BLaER1 (cell line): ENCODE measurements around the gene MYO1E.
"Not testable (repeated sequence)": the region's sequence is repeated elsewhere in the genome, so short reads cannot be mapped to it uniquely, and the experiment has no call there.

Source experiments
- H3K27ac ChIP-seq: shearing (Covaris generic); formaldehyde crosslinking; 2 replicates; pipeline ENCODE4 v1.8.1; 2022
- H3K27me3 ChIP-seq: shearing (Covaris generic); formaldehyde crosslinking; 2 replicates; pipeline ENCODE4 v1.8.1; 2022
- H3K36me3 ChIP-seq: shearing (Covaris generic); formaldehyde crosslinking; 2 replicates; pipeline ENCODE4 v1.8.1; 2022
- H3K4me1 ChIP-seq: shearing (Covaris generic); formaldehyde crosslinking; 2 replicates; pipeline ENCODE4 v1.8.1; 2022
- H3K4me2 ChIP-seq: shearing (Covaris generic); formaldehyde crosslinking; 2 replicates; pipeline ENCODE4 v1.8.1; 2022
- H3K4me3 ChIP-seq: shearing (Covaris generic); formaldehyde crosslinking; 2 replicates; pipeline ENCODE4 v1.8.1; 2022
- H3K9ac ChIP-seq: shearing (Covaris generic); formaldehyde crosslinking; 2 replicates; pipeline ENCODE4 v1.8.1; 2022
- H3K9me3 ChIP-seq: shearing (Covaris generic); formaldehyde crosslinking; 2 replicates; pipeline ENCODE4 v1.8.1; 2022
- H4K20me1 ChIP-seq: shearing (Covaris generic); formaldehyde crosslinking; 2 replicates; pipeline ENCODE4 v1.8.1; 2022
- Cebpa-rat ChIP-seq: shearing (Covaris generic); IDR thresholded peaks from 2 replicates; pipeline ENCODE4 v1.8.1; 2022

Gene MYO1E

GRCh38 chr15:59283717-59284391, 88.8 kb downstream of the MYO1E start:
- H3K4me2 ChIP-seq = no peak overlapping the region
- H3K9ac ChIP-seq = no peak overlapping the region
- no peaks in the 10 kb centered on the region for H3K36me3 ChIP-seq
- no peaks in the 10 kb centered on the region for H3K9me3 ChIP-seq
- TF ChIP-seq Cebpa-rat = no peak
- H3K27ac ChIP-seq = no peak overlapping the region
- H3K4me3 ChIP-seq = no peak overlapping the region
- H3K27me3 ChIP-seq = no peaks in the 10 kb centered on the region
- no peaks in the 10 kb centered on the region for H4K20me1 ChIP-seq
- H3K4me1 ChIP-seq = peaks cover 8% of the 10 kb centered on the region

GRCh38 chr15:59282515-59283337, 89.9 kb downstream of the MYO1E start:
- Histone ChIP-seq H3K36me3 (no peaks in the 10 kb centered on the region), H3K4me1 (peaks cover 8% of the 10 kb centered on the region), H3K27ac (no peak overlapping the region), H3K9ac (no peak overlapping the region), H4K20me1 (no peaks in the 10 kb centered on the region), H3K4me2 (peak overlapping the region; percentile 48), H3K9me3 (no peaks in the 10 kb centered on the region), H3K4me3 (no peak overlapping the region), H3K27me3 (no peaks in the 10 kb centered on the region)
- no peak for TF ChIP-seq Cebpa-rat

- TF ChIP-seq Cebpa-rat = no peak
- Histone ChIP-seq H3K4me3 (no peak overlapping the region), H3K27ac (no peak overlapping the region), H3K27me3 (no peaks in the 10 kb centered on the region), H4K20me1 (no peaks in the 10 kb centered on the region), H3K4me2 (peak overlapping the region; percentile 48; the same call in 1 of the 2 replicates), H3K36me3 (no peaks in the 10 kb centered on the region), H3K9me3 (no peaks in the 10 kb centered on the region), H3K4me1 (peaks cover 8% of the 10 kb centered on the region), H3K9ac (no peak overlapping the region)
These were observed 91.0 kb downstream of the MYO1E start for GRCh38 chr15:59281699-59282098.

- H3K36me3 ChIP-seq = no peaks in the 10 kb centered on the region
- no peaks in the 10 kb centered on the region for H4K20me1 ChIP-seq
- H3K9ac ChIP-seq = no peak overlapping the region
- H3K4me1 ChIP-seq = peaks cover 8% of the 10 kb centered on the region
- H3K4me2 ChIP-seq = no peak overlapping the region
- H3K9me3 ChIP-seq = no peaks in the 10 kb centered on the region
- no peaks in the 10 kb centered on the region for H3K27me3 ChIP-seq
- no peak overlapping the region for H3K4me3 ChIP-seq
- H3K27ac ChIP-seq = no peak overlapping the region
- TF ChIP-seq Cebpa-rat = no peak
These were observed 91.8 kb downstream of the MYO1E start for GRCh38 chr15:59280855-59281254.

GRCh38 chr15:59280292-59280691, 92.4 kb downstream of the MYO1E start:
- H3K4me1 ChIP-seq, H3K4me2 ChIP-seq, H4K20me1 ChIP-seq: not testable (repeated sequence)

GRCh38 chr15:59279023-59279422, 93.6 kb downstream of the MYO1E start:
- Histone ChIP-seq H3K4me2 (no peak overlapping the region), H3K9me3 (no peaks in the 10 kb centered on the region), H3K36me3 (no peaks in the 10 kb centered on the region), H3K27ac (no peak overlapping the region), H4K20me1 (no peaks in the 10 kb centered on the region), H3K9ac (no peak overlapping the region), H3K27me3 (no peaks in the 10 kb centered on the region), H3K4me3 (no peak overlapping the region), H3K4me1 (peaks cover 8% of the 10 kb centered on the region)
- no peak for TF ChIP-seq Cebpa-rat

More at GRCh38 chr15:59280292-59280691, 92.4 kb downstream of the MYO1E start:
- H3K27me3 ChIP-seq, H3K9me3 ChIP-seq, H3K36me3 ChIP-seq, H3K27ac ChIP-seq, H3K9ac ChIP-seq, H3K4me3 ChIP-seq: not testable (repeated sequence)

GRCh38 chr15:59278120-59278519, 94.6 kb downstream of the MYO1E start:
- TF ChIP-seq Cebpa-rat = no peak
- Histone ChIP-seq H3K4me3 (no peak overlapping the region), H3K27ac (no peak overlapping the region), H3K27me3 (no peaks in the 10 kb centered on the region), H4K20me1 (no peaks in the 10 kb centered on the region), H3K9ac (no peak overlapping the region), H3K4me1 (peaks cover 8% of the 10 kb centered on the region), H3K36me3 (no peaks in the 10 kb centered on the region), H3K9me3 (no peaks in the 10 kb centered on the region), H3K4me2 (no peak overlapping the region)

GRCh38 chr15:59276225-59277178, 96.2 kb downstream of the MYO1E start:
- no peaks in the 10 kb centered on the region for H3K36me3 ChIP-seq
- H3K9me3 ChIP-seq = no peaks in the 10 kb centered on the region
- no peaks in the 10 kb centered on the region for H3K4me1 ChIP-seq
- H3K4me3 ChIP-seq = no peak overlapping the region
- H3K4me2 ChIP-seq = no peak overlapping the region
- no peak for TF ChIP-seq Cebpa-rat
- H3K27me3 ChIP-seq = no peaks in the 10 kb centered on the region
- H4K20me1 ChIP-seq = no peaks in the 10 kb centered on the region
- H3K9ac ChIP-seq = no peak overlapping the region
- no peak overlapping the region for H3K27ac ChIP-seq

- H4K20me1 ChIP-seq = no peaks in the 10 kb centered on the region
- H3K9me3 ChIP-seq = no peaks in the 10 kb centered on the region
- no peaks in the 10 kb centered on the region for H3K27me3 ChIP-seq
- H3K9ac ChIP-seq = no peak overlapping the region
- no peaks in the 10 kb centered on the region for H3K4me1 ChIP-seq
- no peak overlapping the region for H3K4me2 ChIP-seq
- H3K27ac ChIP-seq = no peak overlapping the region
- H3K36me3 ChIP-seq = no peaks in the 10 kb centered on the region
- TF ChIP-seq Cebpa-rat = no peak
- no peak overlapping the region for H3K4me3 ChIP-seq
These were observed 98.3 kb downstream of the MYO1E start for GRCh38 chr15:59274126-59274970.
